Gastroesophageal sphincter (tissue), 3 donors: Measurements from ENCODE around the gene GNAQ.

Experiments used
- EP300 ChIP-seq: sonication (generic); formaldehyde crosslinking; IDR thresholded peaks from one replicate; pipeline ENCODE4 v1.6.1; 2017; ENCODE audit warnings: antibody characterized with exemption, mild to moderate bottlenecking
- POLR2A ChIP-seq, 2 donors: fragments of 450-650 bp; IDR thresholded peaks; one replicate each; pipeline ENCODE4 v1.6.1; 2017; ENCODE audit warnings: antibody characterized with exemption in 2 of 2, mild to moderate bottlenecking in 2 of 2, moderate library complexity in 1 of 2
- POLR2AphosphoS5 ChIP-seq: sonication (generic); formaldehyde crosslinking; IDR thresholded peaks from one replicate; pipeline ENCODE4 v1.6.1; 2017; ENCODE audit warnings: antibody characterized with exemption
- TF ChIP-seq, protein P1 (sequence below), 4 experiments: fragments of 200-600 bp in 2 of 4; fragments of 450-650 bp in 2 of 4; sonication (generic) in 1 of 4; IDR thresholded peaks; one replicate each; pipeline ENCODE4 v1.5.1; 2017 to 2019; ENCODE audit warnings: antibody characterized with exemption in 4 of 4, mild to moderate bottlenecking in 2 of 4, moderate library complexity in 2 of 4

DNA sequence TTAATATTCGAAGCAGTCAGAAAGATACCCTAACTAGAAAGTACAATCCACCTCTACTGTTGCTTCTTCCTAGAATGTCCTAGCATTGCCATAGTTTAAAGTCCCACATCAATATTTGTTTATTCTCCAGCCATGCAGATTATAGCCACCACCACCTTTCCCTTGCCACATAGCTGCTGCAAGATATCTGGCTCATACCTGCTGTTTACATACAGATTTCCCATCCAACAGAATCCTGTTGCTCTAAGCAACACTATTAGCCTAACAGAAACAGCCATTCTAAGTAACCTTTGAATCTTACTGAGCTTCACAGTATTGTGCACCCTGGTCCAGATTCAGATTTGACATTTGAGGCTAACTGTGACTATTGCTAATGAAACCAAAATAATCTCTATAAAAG lies 45.6 kb downstream of the GNAQ start:
- TF ChIP-seq POLR2A (IDR thresholded peaks at IDR 0.05) (no peak), EP300 (no peak), POLR2AphosphoS5 (no peak)
- TF ChIP-seq, protein P1, sequence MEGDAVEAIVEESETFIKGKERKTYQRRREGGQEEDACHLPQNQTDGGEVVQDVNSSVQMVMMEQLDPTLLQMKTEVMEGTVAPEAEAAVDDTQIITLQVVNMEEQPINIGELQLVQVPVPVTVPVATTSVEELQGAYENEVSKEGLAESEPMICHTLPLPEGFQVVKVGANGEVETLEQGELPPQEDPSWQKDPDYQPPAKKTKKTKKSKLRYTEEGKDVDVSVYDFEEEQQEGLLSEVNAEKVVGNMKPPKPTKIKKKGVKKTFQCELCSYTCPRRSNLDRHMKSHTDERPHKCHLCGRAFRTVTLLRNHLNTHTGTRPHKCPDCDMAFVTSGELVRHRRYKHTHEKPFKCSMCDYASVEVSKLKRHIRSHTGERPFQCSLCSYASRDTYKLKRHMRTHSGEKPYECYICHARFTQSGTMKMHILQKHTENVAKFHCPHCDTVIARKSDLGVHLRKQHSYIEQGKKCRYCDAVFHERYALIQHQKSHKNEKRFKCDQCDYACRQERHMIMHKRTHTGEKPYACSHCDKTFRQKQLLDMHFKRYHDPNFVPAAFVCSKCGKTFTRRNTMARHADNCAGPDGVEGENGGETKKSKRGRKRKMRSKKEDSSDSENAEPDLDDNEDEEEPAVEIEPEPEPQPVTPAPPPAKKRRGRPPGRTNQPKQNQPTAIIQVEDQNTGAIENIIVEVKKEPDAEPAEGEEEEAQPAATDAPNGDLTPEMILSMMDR (IDR thresholded peaks at IDR 0.05): no peak
